Testis (tissue), 2 donors: ENCODE measurements around the gene DTNB.

Source experiments
- POLR2A ChIP-seq: fragments of 450-650 bp; IDR thresholded peaks from one replicate; pipeline ENCODE4 v1.6.1; 2017; ENCODE audit warnings: antibody characterized with exemption, mild to moderate bottlenecking, moderate library complexity
- TF ChIP-seq, protein P1 (sequence below), 3 experiments: fragments of 450-650 bp in 2 of 3; fragments of 200-600 bp in 1 of 3; sonication (generic) in 1 of 3; IDR thresholded peaks; one replicate each; pipeline ENCODE4 v1.5.1; 2016 to 2019; ENCODE audit warnings: antibody characterized with exemption in 3 of 3, mild to moderate bottlenecking in 2 of 3, moderate library complexity in 1 of 3

DNA sequence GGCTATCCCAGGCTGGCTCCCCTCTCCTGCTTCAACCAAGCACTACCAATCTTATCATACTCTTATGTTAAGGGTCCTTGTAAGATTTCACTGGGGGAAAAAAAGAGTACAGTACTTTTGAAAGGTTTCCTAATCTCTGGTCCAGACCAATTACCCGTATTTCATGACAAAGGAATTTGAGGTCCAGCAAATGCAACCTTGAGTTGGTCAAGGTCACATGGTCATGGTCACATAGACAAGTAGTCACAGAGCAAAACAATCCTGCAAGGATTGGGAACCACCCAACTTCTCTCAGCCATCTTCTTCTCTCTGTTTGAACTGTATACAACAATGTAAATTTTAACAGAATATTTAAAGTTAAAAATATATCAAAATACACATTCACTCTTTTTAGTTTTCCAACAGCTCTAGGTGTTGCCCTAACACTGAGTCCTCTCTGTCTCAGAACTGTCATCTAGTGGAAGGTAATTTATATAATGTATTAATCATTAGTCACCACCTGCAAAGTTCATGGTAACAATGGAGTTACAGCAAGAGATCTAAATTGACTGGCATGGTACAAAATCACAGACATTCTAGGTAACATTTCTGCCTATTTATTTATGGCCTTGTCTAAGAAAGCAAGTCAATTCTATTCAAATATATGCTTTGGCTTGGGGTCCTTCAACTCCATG lies 21.5 kb downstream of the DTNB start:
- TF ChIP-seq, protein P1, sequence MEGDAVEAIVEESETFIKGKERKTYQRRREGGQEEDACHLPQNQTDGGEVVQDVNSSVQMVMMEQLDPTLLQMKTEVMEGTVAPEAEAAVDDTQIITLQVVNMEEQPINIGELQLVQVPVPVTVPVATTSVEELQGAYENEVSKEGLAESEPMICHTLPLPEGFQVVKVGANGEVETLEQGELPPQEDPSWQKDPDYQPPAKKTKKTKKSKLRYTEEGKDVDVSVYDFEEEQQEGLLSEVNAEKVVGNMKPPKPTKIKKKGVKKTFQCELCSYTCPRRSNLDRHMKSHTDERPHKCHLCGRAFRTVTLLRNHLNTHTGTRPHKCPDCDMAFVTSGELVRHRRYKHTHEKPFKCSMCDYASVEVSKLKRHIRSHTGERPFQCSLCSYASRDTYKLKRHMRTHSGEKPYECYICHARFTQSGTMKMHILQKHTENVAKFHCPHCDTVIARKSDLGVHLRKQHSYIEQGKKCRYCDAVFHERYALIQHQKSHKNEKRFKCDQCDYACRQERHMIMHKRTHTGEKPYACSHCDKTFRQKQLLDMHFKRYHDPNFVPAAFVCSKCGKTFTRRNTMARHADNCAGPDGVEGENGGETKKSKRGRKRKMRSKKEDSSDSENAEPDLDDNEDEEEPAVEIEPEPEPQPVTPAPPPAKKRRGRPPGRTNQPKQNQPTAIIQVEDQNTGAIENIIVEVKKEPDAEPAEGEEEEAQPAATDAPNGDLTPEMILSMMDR (IDR thresholded peaks at IDR 0.05), result no peak
- TF ChIP-seq POLR2A, result no peak
